Measurements from ENCODE around the gene LRP1B.

LRP1B gene

DNA sequence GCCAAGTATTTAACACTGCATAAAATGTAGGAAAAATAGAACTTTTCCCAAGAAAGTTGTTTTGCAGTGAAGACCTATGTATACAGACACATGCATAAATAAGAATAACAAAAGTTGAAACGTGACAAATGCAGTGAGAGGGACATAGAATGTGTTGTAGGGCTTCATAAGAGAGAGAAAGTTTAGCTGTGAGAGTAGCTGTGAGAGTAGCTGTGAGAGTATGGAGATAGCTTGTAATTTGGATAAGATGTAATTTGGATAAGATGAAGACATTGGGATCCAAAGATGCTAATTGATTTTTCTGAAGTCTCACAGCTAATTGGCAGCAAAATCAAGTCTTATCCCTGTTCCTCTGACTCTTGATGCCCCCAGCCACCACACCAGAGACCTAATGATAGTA, 170.9 kb downstream of the LRP1B start:
- H3K4me3 ChIP-seq (ENCODE audit: low read length), result no peak overlapping the region
- H4K8ac ChIP-seq (ENCODE audit: low read depth, low read length), result no peak overlapping the region
- H3K79me2 ChIP-seq (ENCODE audit: control insufficient read depth, insufficient read depth, low read length), result no peaks in the 10 kb centered on the region
- no peak overlapping the region for H2BK5ac ChIP-seq (ENCODE audit: low read length)
- H2BK15ac ChIP-seq (replicated peaks; ENCODE audit: low read depth), result no peak overlapping the region
- no peak overlapping the region for H2BK120ac ChIP-seq (ENCODE audit: low read depth, low read length)
- H3K4ac ChIP-seq (ENCODE audit: low read depth, low read length), result no peak overlapping the region
- H3K27me3 ChIP-seq (ENCODE audit: insufficient read depth, low read length, poor library complexity), result no peaks in the 10 kb centered on the region
- WGBS (ENCODE audit: extremely low coverage, insufficient coverage, low lambda C conversion rate), result no CpG with 5 or more reads among the region's 1 CpG
- no peaks in the 10 kb centered on the region for H3K36me3 ChIP-seq (ENCODE audit: control insufficient read depth, insufficient read depth, low read length)
- no peak overlapping the region for H3K23ac ChIP-seq (ENCODE audit: low read length)
- H2AK5ac ChIP-seq (ENCODE audit: low read length), result no peak overlapping the region
- no peak overlapping the region for H3K27ac ChIP-seq (ENCODE audit: low read depth, low read length)
- peak; percentile 27 for DNase-seq
- H3K79me1 ChIP-seq (ENCODE audit: low read length), result no peaks in the 10 kb centered on the region
- no peak overlapping the region for H3K56ac ChIP-seq (ENCODE audit: low read length)
- no peak overlapping the region for H3K4me2 ChIP-seq (ENCODE audit: low read length)
- H3K4me1 ChIP-seq (ENCODE audit: control insufficient read depth, low read depth, low read length), result peaks cover 4% of the 10 kb centered on the region
- H3K9ac ChIP-seq (ENCODE audit: low read length), result no peak overlapping the region
- H3K18ac ChIP-seq (ENCODE audit: low read length), result no peak overlapping the region
- H4K5ac ChIP-seq (ENCODE audit: low read length), result no peak overlapping the region

DNA sequence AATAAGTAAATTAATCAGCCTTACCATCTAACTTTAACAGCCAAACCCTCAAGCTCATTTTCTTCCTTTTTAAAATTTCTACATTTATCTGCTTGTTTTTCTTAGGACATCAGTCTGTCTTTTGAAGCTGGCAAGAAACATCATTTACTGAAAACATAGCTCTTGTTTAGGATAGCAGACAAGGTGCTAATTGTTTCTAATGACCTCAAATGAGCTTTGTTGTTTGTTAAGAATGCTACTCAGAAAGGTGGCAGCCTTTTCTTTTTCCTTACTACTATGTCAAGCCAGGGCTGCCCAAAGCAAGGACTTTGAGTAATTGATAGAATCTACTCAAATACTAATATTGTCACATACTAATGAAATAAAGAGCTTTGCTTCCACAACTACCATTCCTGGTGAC, 171.8 kb downstream of the LRP1B start:
- no peak overlapping the region for H4K8ac ChIP-seq (ENCODE audit: low read depth, low read length)
- no peaks in the 10 kb centered on the region for H3K36me3 ChIP-seq (ENCODE audit: control insufficient read depth, insufficient read depth, low read length)
- no peak overlapping the region for H2BK15ac ChIP-seq (replicated peaks; ENCODE audit: low read depth)
- no peak overlapping the region for H2AK5ac ChIP-seq (ENCODE audit: low read length)
- no peaks in the 10 kb centered on the region for H3K79me2 ChIP-seq (ENCODE audit: control insufficient read depth, insufficient read depth, low read length)
- H3K4me1 ChIP-seq (ENCODE audit: control insufficient read depth, low read depth, low read length), result peaks cover 4% of the 10 kb centered on the region
- H2BK120ac ChIP-seq (ENCODE audit: low read depth, low read length), result no peak overlapping the region
- no peak overlapping the region for H3K27ac ChIP-seq (ENCODE audit: low read depth, low read length)
- no peak overlapping the region for H3K4me2 ChIP-seq (ENCODE audit: low read length)
- no peaks in the 10 kb centered on the region for H3K27me3 ChIP-seq (ENCODE audit: insufficient read depth, low read length, poor library complexity)
- no peak overlapping the region for H4K5ac ChIP-seq (ENCODE audit: low read length)
- no peak overlapping the region for H3K9ac ChIP-seq (ENCODE audit: low read length)
- H3K56ac ChIP-seq (ENCODE audit: low read length), result no peak overlapping the region
- no peak overlapping the region for H3K23ac ChIP-seq (ENCODE audit: low read length)
- no peak overlapping the region for H3K18ac ChIP-seq (ENCODE audit: low read length)
- no peak overlapping the region for H3K4ac ChIP-seq (ENCODE audit: low read depth, low read length)
- H3K4me3 ChIP-seq (ENCODE audit: low read length), result no peak overlapping the region
- H2BK5ac ChIP-seq (ENCODE audit: low read length), result no peak overlapping the region
- no peaks in the 10 kb centered on the region for H3K79me1 ChIP-seq (ENCODE audit: low read length)
- peak; percentile 56 for DNase-seq

DNA sequence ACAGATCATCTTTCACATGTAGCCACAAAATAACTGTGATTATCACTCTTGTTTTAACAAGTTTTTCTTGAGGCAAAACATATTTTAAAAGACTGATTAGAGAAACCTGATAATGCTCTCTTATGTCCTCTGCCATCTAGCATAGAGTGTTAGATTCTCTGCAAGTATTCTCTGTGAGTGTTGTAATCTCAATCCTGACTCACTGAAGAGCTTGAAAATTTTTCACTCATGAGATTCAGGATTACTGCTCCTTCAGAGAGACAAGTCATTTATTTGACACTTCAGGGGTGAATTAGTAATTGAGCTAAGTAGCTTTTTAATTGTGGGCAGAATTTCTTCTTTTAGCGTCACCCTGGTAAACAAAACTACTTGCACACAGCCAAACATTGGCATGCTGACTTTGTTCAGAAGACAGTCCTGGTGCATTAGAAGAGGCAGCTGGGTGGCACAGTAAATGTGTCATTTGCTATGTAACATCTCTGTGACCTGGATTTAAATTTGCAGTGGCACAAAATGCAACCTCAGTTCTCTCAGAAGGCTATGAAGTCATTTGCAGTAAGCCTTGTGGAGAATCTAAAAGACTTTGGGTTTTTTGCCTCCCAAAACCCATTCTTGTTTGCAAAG, 172.9 kb downstream of the LRP1B start:
- no CpG with 5 or more reads among the region's 1 CpG for WGBS (ENCODE audit: extremely low coverage, insufficient coverage, low lambda C conversion rate)
- Histone ChIP-seq H2BK120ac (ENCODE audit: low read depth, low read length) (no peak overlapping the region), H3K36me3 (ENCODE audit: control insufficient read depth, insufficient read depth, low read length) (no peaks in the 10 kb centered on the region), H3K56ac (ENCODE audit: low read length) (peak overlapping the region; percentile 26), H3K9ac (ENCODE audit: low read length) (no peak overlapping the region), H3K27ac (ENCODE audit: low read depth, low read length) (peak overlapping the region; percentile 51), H3K79me2 (ENCODE audit: control insufficient read depth, insufficient read depth, low read length) (no peaks in the 10 kb centered on the region), H3K23ac (ENCODE audit: low read length) (no peak overlapping the region), H2AK5ac (ENCODE audit: low read length) (no peak overlapping the region), H3K27me3 (ENCODE audit: insufficient read depth, low read length, poor library complexity) (no peaks in the 10 kb centered on the region), H4K5ac (ENCODE audit: low read length) (peak overlapping the region; percentile 8), H3K79me1 (ENCODE audit: low read length) (no peaks in the 10 kb centered on the region), H3K4me2 (ENCODE audit: low read length) (no peak overlapping the region), H2BK5ac (ENCODE audit: low read length) (peak overlapping the region; percentile 19), H3K18ac (ENCODE audit: low read length) (peak overlapping the region; percentile 12), H4K8ac (ENCODE audit: low read depth, low read length) (no peak overlapping the region), H3K4me3 (ENCODE audit: low read length) (no peak overlapping the region), H2BK15ac (replicated peaks; ENCODE audit: low read depth) (no peak overlapping the region), H3K4me1 (ENCODE audit: control insufficient read depth, low read depth, low read length) (peaks cover 4% of the 10 kb centered on the region), H3K4ac (ENCODE audit: low read depth, low read length) (no peak overlapping the region)
- DNase-seq, result peak; percentile 47

DNA sequence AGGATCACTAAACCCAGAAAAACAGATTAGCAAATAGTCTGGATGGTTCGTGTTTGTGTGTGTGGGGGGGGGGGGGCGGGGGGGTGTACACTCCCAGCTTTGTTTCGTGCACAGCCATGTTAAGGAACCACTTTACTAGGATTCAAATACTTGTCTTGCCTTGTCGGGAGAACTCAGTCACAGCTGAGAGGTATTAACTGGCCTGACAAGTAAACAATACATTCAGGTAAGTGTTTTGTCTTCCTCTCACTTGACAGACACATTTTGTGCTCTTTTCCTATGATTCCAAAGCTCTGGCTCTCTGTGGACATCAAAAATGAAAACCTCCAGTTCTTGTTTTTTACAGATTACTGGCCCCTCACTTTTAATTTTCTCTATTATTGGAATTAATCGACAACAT, 173.5 kb downstream of the LRP1B start:
- DNase-seq, result peak; percentile 22
- no peak overlapping the region for H3K23ac ChIP-seq (ENCODE audit: low read length)
- no peak overlapping the region for H2AK5ac ChIP-seq (ENCODE audit: low read length)
- no CpG with 5 or more reads among the region's 5 CpGs for WGBS (ENCODE audit: extremely low coverage, insufficient coverage, low lambda C conversion rate)
- H2BK15ac ChIP-seq (replicated peaks; ENCODE audit: low read depth), result no peak overlapping the region
- H2BK120ac ChIP-seq (ENCODE audit: low read depth, low read length), result peak overlapping the region; percentile 12
- no peak overlapping the region for H3K4me3 ChIP-seq (ENCODE audit: low read length)
- H3K9ac ChIP-seq (ENCODE audit: low read length), result no peak overlapping the region
- H4K8ac ChIP-seq (ENCODE audit: low read depth, low read length), result no peak overlapping the region
- no peaks in the 10 kb centered on the region for H3K36me3 ChIP-seq (ENCODE audit: control insufficient read depth, insufficient read depth, low read length)
- H3K79me1 ChIP-seq (ENCODE audit: low read length), result no peaks in the 10 kb centered on the region
- no peaks in the 10 kb centered on the region for H3K27me3 ChIP-seq (ENCODE audit: insufficient read depth, low read length, poor library complexity)
- no peak overlapping the region for H3K4me2 ChIP-seq (ENCODE audit: low read length)
- no peak overlapping the region for H3K4ac ChIP-seq (ENCODE audit: low read depth, low read length)
- H3K18ac ChIP-seq (ENCODE audit: low read length), result no peak overlapping the region
- no peak overlapping the region for H3K56ac ChIP-seq (ENCODE audit: low read length)
- no peak overlapping the region for H3K27ac ChIP-seq (ENCODE audit: low read depth, low read length)
- no peak overlapping the region for H2BK5ac ChIP-seq (ENCODE audit: low read length)
- H3K4me1 ChIP-seq (ENCODE audit: control insufficient read depth, low read depth, low read length), result peaks cover 4% of the 10 kb centered on the region
- H4K5ac ChIP-seq (ENCODE audit: low read length), result no peak overlapping the region
- H3K79me2 ChIP-seq (ENCODE audit: control insufficient read depth, insufficient read depth, low read length), result no peaks in the 10 kb centered on the region

DNA sequence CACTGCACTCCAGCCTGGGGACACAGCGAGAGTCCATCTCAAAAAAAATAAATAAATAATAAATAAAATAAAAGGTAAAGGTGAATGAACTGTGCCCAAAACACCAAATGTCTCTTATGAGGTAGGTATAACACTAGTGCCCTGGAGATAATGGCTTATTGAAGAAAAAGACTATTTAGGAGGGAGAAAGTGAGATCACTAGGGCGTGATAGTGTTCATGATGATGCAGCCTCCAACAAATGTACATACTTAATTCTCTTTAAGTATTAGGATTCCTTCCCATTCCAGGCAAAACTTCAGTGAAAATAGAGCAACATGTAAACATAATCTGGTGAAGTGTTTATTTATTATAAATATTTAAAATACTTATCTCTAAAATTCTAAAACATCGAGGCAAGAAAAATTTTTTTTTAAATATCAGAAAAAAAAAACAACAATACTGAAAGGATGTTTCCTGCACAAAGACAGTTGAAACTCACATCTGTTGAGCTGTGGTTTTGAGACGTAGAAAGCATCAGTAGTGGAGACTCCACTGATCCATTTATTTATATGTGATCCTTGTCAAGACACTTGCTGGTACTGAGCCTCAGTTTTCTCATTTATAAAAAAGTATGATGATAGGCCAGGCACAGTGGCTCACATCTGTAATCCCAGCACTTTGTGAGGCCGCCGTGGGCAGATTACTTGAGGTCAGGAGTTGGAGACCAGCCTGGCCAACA, 183.3 kb downstream of the LRP1B start:
- Histone ChIP-seq H3K56ac (ENCODE audit: low read length) (no peak overlapping the region), H2BK120ac (ENCODE audit: low read depth, low read length) (no peak overlapping the region), H3K4me3 (ENCODE audit: low read length) (no peak overlapping the region), H3K23ac (ENCODE audit: low read length) (no peak overlapping the region), H3K27me3 (ENCODE audit: insufficient read depth, low read length, poor library complexity) (no peaks in the 10 kb centered on the region), H3K18ac (ENCODE audit: low read length) (no peak overlapping the region), H2AK5ac (ENCODE audit: low read length) (no peak overlapping the region), H3K79me2 (ENCODE audit: control insufficient read depth, insufficient read depth, low read length) (no peaks in the 10 kb centered on the region), H3K4me1 (ENCODE audit: control insufficient read depth, low read depth, low read length) (no peaks in the 10 kb centered on the region), H3K4ac (ENCODE audit: low read depth, low read length) (no peak overlapping the region), H4K8ac (ENCODE audit: low read depth, low read length) (no peak overlapping the region), H2BK15ac (replicated peaks; ENCODE audit: low read depth) (no peak overlapping the region), H3K27ac (ENCODE audit: low read depth, low read length) (no peak overlapping the region), H2BK5ac (ENCODE audit: low read length) (no peak overlapping the region), H3K36me3 (ENCODE audit: control insufficient read depth, insufficient read depth, low read length) (no peaks in the 10 kb centered on the region), H3K79me1 (ENCODE audit: low read length) (no peaks in the 10 kb centered on the region), H4K5ac (ENCODE audit: low read length) (no peak overlapping the region), H3K4me2 (ENCODE audit: low read length) (no peak overlapping the region), H3K9ac (ENCODE audit: low read length) (no peak overlapping the region)
- no CpG with 5 or more reads among the region's 6 CpGs for WGBS (ENCODE audit: extremely low coverage, insufficient coverage, low lambda C conversion rate)
- no peak for DNase-seq

DNA sequence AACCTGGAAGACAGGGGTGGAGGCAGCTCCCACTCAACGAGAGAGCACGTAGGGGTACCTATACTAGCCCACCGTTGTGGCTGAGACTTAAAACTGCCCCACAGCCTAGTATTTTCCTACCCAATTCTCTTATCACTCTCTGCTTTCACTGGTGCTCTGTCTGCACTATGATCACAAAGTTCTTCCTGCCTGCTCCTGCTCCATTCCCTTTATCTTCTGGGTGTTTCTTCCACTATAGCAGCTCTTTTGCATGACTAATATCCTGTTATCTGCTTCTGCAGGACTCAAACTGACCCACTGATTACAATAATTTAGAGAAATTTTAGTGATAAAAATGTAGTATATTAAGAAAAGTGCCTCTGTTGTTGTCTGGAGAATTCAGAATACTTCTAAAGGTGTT, 184.8 kb downstream of the LRP1B start:
- no peak overlapping the region for H4K5ac ChIP-seq (ENCODE audit: low read length)
- H4K8ac ChIP-seq (ENCODE audit: low read depth, low read length), result no peak overlapping the region
- no peaks in the 10 kb centered on the region for H3K36me3 ChIP-seq (ENCODE audit: control insufficient read depth, insufficient read depth, low read length)
- H3K27me3 ChIP-seq (ENCODE audit: insufficient read depth, low read length, poor library complexity), result no peaks in the 10 kb centered on the region
- no peak overlapping the region for H3K9ac ChIP-seq (ENCODE audit: low read length)
- no peak overlapping the region for H2BK120ac ChIP-seq (ENCODE audit: low read depth, low read length)
- no peak overlapping the region for H3K18ac ChIP-seq (ENCODE audit: low read length)
- H2AK5ac ChIP-seq (ENCODE audit: low read length), result no peak overlapping the region
- no peaks in the 10 kb centered on the region for H3K79me1 ChIP-seq (ENCODE audit: low read length)
- H3K4ac ChIP-seq (ENCODE audit: low read depth, low read length), result no peak overlapping the region
- no peak overlapping the region for H3K4me2 ChIP-seq (ENCODE audit: low read length)
- no peak overlapping the region for H3K23ac ChIP-seq (ENCODE audit: low read length)
- no peak overlapping the region for H2BK15ac ChIP-seq (replicated peaks; ENCODE audit: low read depth)
- no peak overlapping the region for H3K56ac ChIP-seq (ENCODE audit: low read length)
- WGBS (ENCODE audit: extremely low coverage, insufficient coverage, low lambda C conversion rate), result no CpG with 5 or more reads among the region's 3 CpGs
- no peak overlapping the region for H3K4me3 ChIP-seq (ENCODE audit: low read length)
- no peak overlapping the region for H2BK5ac ChIP-seq (ENCODE audit: low read length)
- peak; percentile 57 for DNase-seq
- no peaks in the 10 kb centered on the region for H3K79me2 ChIP-seq (ENCODE audit: control insufficient read depth, insufficient read depth, low read length)
- H3K27ac ChIP-seq (ENCODE audit: low read depth, low read length), result no peak overlapping the region
- no peaks in the 10 kb centered on the region for H3K4me1 ChIP-seq (ENCODE audit: control insufficient read depth, low read depth, low read length)
